PFSK-1 (cell line): ENCODE measurements around the gene SDF4.

Experiments used
- FOXP2 ChIP-seq: optimal IDR thresholded peaks from 2 replicates; pipeline ENCODE3; 2011; ENCODE audit warnings: borderline replicate concordance, control low read depth, inconsistent platforms; ENCODE audit not compliant: insufficient read depth; ENCODE audit errors: extremely low read length, extremely low read depth
- POLR2AphosphoS5 ChIP-seq: IDR thresholded peaks from 2 replicates; pipeline ENCODE4 v1.6.1; 2012; ENCODE audit warnings: low read depth, mild to moderate bottlenecking, control low read depth, low read length, moderate library complexity
- TAF1 ChIP-seq: IDR thresholded peaks from 2 replicates; pipeline ENCODE4 v1.6.1; 2012; ENCODE audit warnings: low read length, control low read depth, borderline replicate concordance; ENCODE audit not compliant: insufficient read depth
- TF ChIP-seq, protein P1 (sequence below), 2 experiments: IDR thresholded peaks; 2 replicates each; pipeline versions ENCODE4 v1.6.1 to v1.8.0; 2011 to 2012; ENCODE audit warnings: low read depth in 2 of 2, low read length in 2 of 2, control low read depth in 1 of 2, inconsistent platforms in 1 of 2, mild to moderate bottlenecking in 1 of 2, moderate library complexity in 1 of 2; ENCODE audit not compliant: insufficient read depth in 1 of 2

DNA sequence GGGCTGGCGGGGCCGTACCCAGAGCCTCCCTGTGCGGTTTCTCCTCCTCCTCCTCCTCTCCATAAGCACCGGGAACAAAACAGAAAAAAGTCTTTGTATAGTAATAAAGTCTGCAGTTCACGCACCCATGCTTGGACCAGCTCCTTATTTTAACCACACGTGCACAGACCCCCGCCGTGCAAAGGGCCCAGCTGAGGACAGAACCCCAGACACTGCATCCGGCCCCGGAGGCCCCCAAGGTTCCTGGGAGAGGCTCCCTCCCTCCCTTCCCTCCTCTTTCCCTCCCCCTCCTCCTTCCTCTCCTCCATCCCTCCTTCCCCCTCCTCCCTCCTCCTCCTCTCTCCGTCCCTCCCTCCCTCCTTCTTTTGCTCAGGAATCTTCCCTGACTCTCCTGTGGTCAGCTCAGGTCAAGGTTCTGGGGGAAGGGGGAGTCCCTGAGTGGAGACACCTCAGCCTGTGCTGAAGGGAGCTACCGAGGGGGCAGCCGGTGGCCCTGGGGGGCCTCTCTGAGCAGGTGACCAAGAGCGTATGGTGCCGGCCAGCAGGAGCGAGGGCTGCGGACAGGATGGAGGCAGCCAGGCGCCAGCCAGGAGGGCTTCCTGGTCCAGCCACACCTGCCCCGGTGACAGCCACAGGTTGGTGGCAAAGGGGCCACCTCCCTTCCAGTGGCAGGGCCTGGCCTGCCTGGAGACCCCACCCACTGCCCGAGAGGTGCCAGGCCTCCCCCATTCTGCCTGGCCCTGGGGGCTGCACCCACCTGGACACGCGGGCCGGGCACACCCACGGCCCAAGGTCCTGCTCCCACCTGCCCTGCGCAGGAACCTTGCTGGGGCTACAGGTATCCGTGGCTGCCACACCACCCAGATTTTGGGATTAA lies 61.3 kb downstream of the SDF4 start:
- TF ChIP-seq FOXP2 (no peak), POLR2AphosphoS5 (no peak), TAF1 (no peak)
- TF ChIP-seq, protein P1, sequence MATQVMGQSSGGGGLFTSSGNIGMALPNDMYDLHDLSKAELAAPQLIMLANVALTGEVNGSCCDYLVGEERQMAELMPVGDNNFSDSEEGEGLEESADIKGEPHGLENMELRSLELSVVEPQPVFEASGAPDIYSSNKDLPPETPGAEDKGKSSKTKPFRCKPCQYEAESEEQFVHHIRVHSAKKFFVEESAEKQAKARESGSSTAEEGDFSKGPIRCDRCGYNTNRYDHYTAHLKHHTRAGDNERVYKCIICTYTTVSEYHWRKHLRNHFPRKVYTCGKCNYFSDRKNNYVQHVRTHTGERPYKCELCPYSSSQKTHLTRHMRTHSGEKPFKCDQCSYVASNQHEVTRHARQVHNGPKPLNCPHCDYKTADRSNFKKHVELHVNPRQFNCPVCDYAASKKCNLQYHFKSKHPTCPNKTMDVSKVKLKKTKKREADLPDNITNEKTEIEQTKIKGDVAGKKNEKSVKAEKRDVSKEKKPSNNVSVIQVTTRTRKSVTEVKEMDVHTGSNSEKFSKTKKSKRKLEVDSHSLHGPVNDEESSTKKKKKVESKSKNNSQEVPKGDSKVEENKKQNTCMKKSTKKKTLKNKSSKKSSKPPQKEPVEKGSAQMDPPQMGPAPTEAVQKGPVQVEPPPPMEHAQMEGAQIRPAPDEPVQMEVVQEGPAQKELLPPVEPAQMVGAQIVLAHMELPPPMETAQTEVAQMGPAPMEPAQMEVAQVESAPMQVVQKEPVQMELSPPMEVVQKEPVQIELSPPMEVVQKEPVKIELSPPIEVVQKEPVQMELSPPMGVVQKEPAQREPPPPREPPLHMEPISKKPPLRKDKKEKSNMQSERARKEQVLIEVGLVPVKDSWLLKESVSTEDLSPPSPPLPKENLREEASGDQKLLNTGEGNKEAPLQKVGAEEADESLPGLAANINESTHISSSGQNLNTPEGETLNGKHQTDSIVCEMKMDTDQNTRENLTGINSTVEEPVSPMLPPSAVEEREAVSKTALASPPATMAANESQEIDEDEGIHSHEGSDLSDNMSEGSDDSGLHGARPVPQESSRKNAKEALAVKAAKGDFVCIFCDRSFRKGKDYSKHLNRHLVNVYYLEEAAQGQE (IDR thresholded peaks at IDR 0.05; ENCODE audit: insufficient read depth in 1 of 2, low read depth in 2 of 2, low read length in 2 of 2), result no peak
